ENCODE data around the gene SLIT3.

GRCh38 chr5:168969326-168969886 is 331.5 kb downstream of the SLIT3 start:
- TF ChIP-seq POLR2A (IDR thresholded peaks at IDR 0.05) (no peak), CTCF (IDR thresholded peaks at IDR 0.05) (no peak), POLR2AphosphoS5 (IDR thresholded peaks at IDR 0.05; ENCODE audit: insufficient read depth in 1 of 2, low read depth in 1 of 2) (no peak)
